HepG2 (cell line): ENCODE measurements around the gene ARHGEF7.

Source experiments
- MLXIP ChIP-seq: sonication (generic); formaldehyde crosslinking; IDR thresholded peaks from 2 replicates; pipeline ENCODE4 v1.9.0; 2021; ENCODE audit warnings: missing genetic modification reagents, borderline replicate concordance
- MTF1 ChIP-seq: sonication (generic); formaldehyde crosslinking; IDR thresholded peaks from 2 replicates; pipeline ENCODE4 v1.5.0; 2020; ENCODE audit warnings: missing genetic modification reagents
- SRSF1 ChIP-seq: fragments of 200-400 bp; formaldehyde crosslinking; optimal IDR thresholded peaks from 2 replicates; pipeline ENCODE3; 2017; ENCODE audit warnings: mild to moderate bottlenecking, low read depth, low read length, moderate library complexity
- ZNF224 ChIP-seq: sonication (generic); formaldehyde crosslinking; IDR thresholded peaks from 2 replicates; pipeline ENCODE4 v1.5.0; 2020; ENCODE audit warnings: mild to moderate bottlenecking, missing genetic modification reagents
- ZNF549 ChIP-seq: sonication (generic); formaldehyde crosslinking; IDR thresholded peaks from 2 replicates; pipeline ENCODE4 v1.5.0; 2020; ENCODE audit warnings: missing genetic modification reagents

GRCh38 chr13:111265701-111266035 lies 150.6 kb downstream of the ARHGEF7 start:
- TF ChIP-seq MLXIP (CRISPR knock-in tag) (no peak), ZNF224 (no peak), MTF1 (CRISPR knock-in tag) (no peak), ZNF549 (no peak), SRSF1 (no peak)
